SK-N-SH (cell line): ENCODE data around the gene CDSN. TPM values are rescaled to one million over a fixed set of nuclear protein-coding genes. Genes with fewer than 3 reads are reported as not detected.

Source experiments
- CTCF ChIA-PET: fragments of 300-600, 350-600 bp; formaldehyde crosslinking; extraction: SDS; loops from one replicate; lab custom pipeline; 2021; lab: Yijun Ruan, JAX
- POLR2A ChIA-PET: fragments of 350-600 bp; sonication (Branson Sonifier 250); formaldehyde crosslinking; extraction: SDS; loops from one replicate; lab custom pipeline; 2020; ENCODE audit warnings: antibody characterized with exemption, inconsistent platforms; lab: Yijun Ruan, JAX
- DNase-seq: peaks from one replicate; pipeline ENCODE4 v3.0.0; 2012
- H2AFZ ChIP-seq: fragments of 200-600 bp; sonication (generic); 2 replicates; pipeline ENCODE4 v1.8.1; 2016; ENCODE audit warnings: antibody characterized with exemption, mild to moderate bottlenecking, low read depth
- H3F3A ChIP-seq: fragments of 200-600 bp; sonication (generic); replicated peaks from 2 replicates; pipeline ENCODE3; 2016; ENCODE audit warnings: antibody characterized with exemption, mild to moderate bottlenecking; ENCODE audit not compliant: insufficient read depth
- H3K27ac ChIP-seq, 2 experiments: fragments of 200-500 bp in 1 of 2; fragments of 200-600 bp in 1 of 2; sonication (Bioruptor generic) in 1 of 2; sonication (generic), shearing (Covaris generic) in 1 of 2; 2 replicates each; pipeline versions ENCODE4 v1.5.1 to v1.6.1; 2014 to 2016; ENCODE audit warnings: low read depth in 2 of 2, inconsistent platforms in 1 of 2, low read length in 1 of 2, mild to moderate bottlenecking in 1 of 2, mixed read lengths in 1 of 2
- H3K27me3 ChIP-seq: fragments of 200-600 bp; sonication (generic), shearing (Covaris generic); 2 replicates; pipeline ENCODE4 v1.6.1; 2016; ENCODE audit warnings: mixed run types; ENCODE audit not compliant: insufficient read depth
- H3K36me3 ChIP-seq, 2 experiments: fragments of 200-500 bp in 1 of 2; fragments of 200-600 bp in 1 of 2; sonication (Bioruptor generic) in 1 of 2; sonication (generic) in 1 of 2; replicated peaks in 1 of 2; 2 replicates each; pipeline versions ENCODE3 to v1.5.1; 2014 to 2016; ENCODE audit warnings: low read length in 1 of 2, mild to moderate bottlenecking in 1 of 2; ENCODE audit not compliant: insufficient read depth in 2 of 2, control insufficient read depth in 1 of 2
- H3K4me1 ChIP-seq, 2 experiments: fragments of 200-500 bp in 1 of 2; fragments of 200-600 bp in 1 of 2; sonication (Bioruptor generic) in 1 of 2; sonication (generic), shearing (Covaris generic) in 1 of 2; 2 replicates each; pipeline versions ENCODE4 v1.5.1 to v1.6.1; 2014 to 2016; ENCODE audit warnings: low read depth in 1 of 2, low read length in 1 of 2, mixed run types in 1 of 2; ENCODE audit not compliant: insufficient read depth in 2 of 2, control insufficient read depth in 1 of 2
- H3K4me2 ChIP-seq: fragments of 200-600 bp; sonication (generic), shearing (Covaris generic); 2 replicates; pipeline ENCODE4 v1.6.1; 2017; ENCODE audit warnings: mixed run types
- H3K4me3 ChIP-seq, 2 experiments: fragments of 200-500 bp in 1 of 2; fragments of 200-600 bp in 1 of 2; sonication (Bioruptor generic) in 1 of 2; sonication (generic), shearing (Covaris generic) in 1 of 2; 2 replicates each; pipeline versions ENCODE4 v1.5.1 to v1.8.1; 2014 to 2016; ENCODE audit warnings: low read depth in 2 of 2, inconsistent platforms in 1 of 2, low read length in 1 of 2, mild to moderate bottlenecking in 1 of 2, mixed read lengths in 1 of 2, moderate library complexity in 1 of 2
- H3K79me2 ChIP-seq: fragments of 200-600 bp; sonication (generic); 2 replicates; pipeline ENCODE4 v1.8.1; 2017; ENCODE audit warnings: mild to moderate bottlenecking; ENCODE audit not compliant: insufficient read depth
- H3K9ac ChIP-seq: fragments of 200-600 bp; sonication (generic); 2 replicates; pipeline ENCODE4 v1.6.1; 2017; ENCODE audit warnings: mixed run types
- H3K9me2 ChIP-seq: fragments of 200-600 bp; sonication (generic); 2 replicates; pipeline ENCODE4 v1.6.1; 2017; ENCODE audit warnings: mixed run types
- H3K9me3 ChIP-seq: fragments of 200-600 bp; sonication (generic); 2 replicates; pipeline ENCODE4 v1.6.1; 2017; ENCODE audit warnings: mixed run types, mild to moderate bottlenecking, moderate library complexity
- H4K20me1 ChIP-seq: fragments of 200-600 bp; sonication (generic); 2 replicates; pipeline ENCODE4 v1.6.1; 2017; ENCODE audit warnings: mild to moderate bottlenecking, mixed run types; ENCODE audit not compliant: insufficient read depth
- CTCF ChIP-seq: fragments of 200-600 bp; sonication (generic); IDR thresholded peaks from 2 replicates; pipeline ENCODE4 v1.6.1; 2017; ENCODE audit warnings: antibody characterized with exemption, mild to moderate bottlenecking, moderate library complexity
- ELF1 ChIP-seq: IDR thresholded peaks from 2 replicates; pipeline ENCODE4 v1.4.0; 2012
- EP300 ChIP-seq, 2 experiments: IDR thresholded peaks; 2 replicates each; pipeline versions ENCODE4 v1.4.0 to v1.6.1; 2012; ENCODE audit warnings: borderline replicate concordance in 1 of 2, low read depth in 1 of 2, low read length in 1 of 2
- EZH2phosphoT487 ChIP-seq: fragments of 200-600 bp; sonication (generic); IDR thresholded peaks from 2 replicates; pipeline ENCODE4 v1.6.1; 2017; ENCODE audit warnings: low read depth, mixed run types, mild to moderate bottlenecking, antibody characterized with exemption, moderate library complexity, borderline replicate concordance
- GATA2 ChIP-seq: sonication (generic); formaldehyde crosslinking; IDR thresholded peaks from 2 replicates; pipeline ENCODE4 v1.5.0; 2020; ENCODE audit warnings: mild to moderate bottlenecking, missing genetic modification reagents
- MXI1 ChIP-seq: IDR thresholded peaks from 2 replicates; pipeline ENCODE4 v1.6.1; 2012; ENCODE audit warnings: mild to moderate bottlenecking, low read depth, low read length, improper control_type of control experiment
- NFIC ChIP-seq: IDR thresholded peaks from 2 replicates; pipeline ENCODE4 v1.4.0; 2012; ENCODE audit warnings: borderline replicate concordance
- NRF1 ChIP-seq: IDR thresholded peaks from 2 replicates; pipeline ENCODE4 v1.6.1; 2012; ENCODE audit warnings: low read depth, mild to moderate bottlenecking, low read length
- POLR2AphosphoS5 ChIP-seq: IDR thresholded peaks from 2 replicates; pipeline ENCODE4 v1.6.1; 2012; ENCODE audit warnings: low read depth, low read length
- REST ChIP-seq: IDR thresholded peaks from 2 replicates; pipeline ENCODE4 v1.6.1; 2012; ENCODE audit warnings: mild to moderate bottlenecking, low read depth, low read length, moderate library complexity
- RXRA ChIP-seq: IDR thresholded peaks from 2 replicates; pipeline ENCODE4 v1.4.0; 2012; ENCODE audit warnings: low read depth, mild to moderate bottlenecking, borderline replicate concordance
- SMC3 ChIP-seq: IDR thresholded peaks from 2 replicates; pipeline ENCODE4 v1.6.1; 2012; ENCODE audit warnings: low read depth, low read length, improper control_type of control experiment
- TEAD4 ChIP-seq: IDR thresholded peaks from 2 replicates; pipeline ENCODE4 v1.4.0; 2012; ENCODE audit warnings: mild to moderate bottlenecking, borderline replicate concordance; ENCODE audit not compliant: insufficient read depth
- YY1 ChIP-seq: IDR thresholded peaks from 2 replicates; pipeline ENCODE4 v1.4.0; 2012; ENCODE audit warnings: low read depth, mild to moderate bottlenecking
- WGBS: methylation state at CpG from one replicate; pipeline ENCODE4 v1.1.6; 2017; ENCODE audit warnings: low lambda C conversion rate; 5-methylcytosine and 5-hydroxymethylcytosine counted together
- polyA plus RNA-seq, 3 experiments: library from polyadenylated mRNA; depleted of rRNA; stranded (reverse); fragments of >200 nt; gene quantifications; 2 replicates each; pipeline ENCODE4 v1.2.3, GENCODE V29; 2012
- TF ChIP-seq, protein P1 (sequence below): fragments of 150-350 bp; IDR thresholded peaks from 2 replicates; pipeline ENCODE4 v1.6.1; 2016; ENCODE audit warnings: mild to moderate bottlenecking, low read depth, low read length
- TF ChIP-seq, protein P2 (sequence below): IDR thresholded peaks from 2 replicates; pipeline ENCODE4 v1.4.0; 2012; ENCODE audit warnings: low read depth, borderline replicate concordance
- TF ChIP-seq, protein P3 (sequence below): fragments of 150-350 bp; IDR thresholded peaks from 2 replicates; pipeline ENCODE4 v1.6.1; 2017; ENCODE audit warnings: antibody characterized with exemption, low read length, low read depth, borderline replicate concordance

CDSN gene
- polyA plus RNA-seq, 1 of the 3 experiments (the other 2 are of a cell fraction), result 0.02 TPM

DNA sequence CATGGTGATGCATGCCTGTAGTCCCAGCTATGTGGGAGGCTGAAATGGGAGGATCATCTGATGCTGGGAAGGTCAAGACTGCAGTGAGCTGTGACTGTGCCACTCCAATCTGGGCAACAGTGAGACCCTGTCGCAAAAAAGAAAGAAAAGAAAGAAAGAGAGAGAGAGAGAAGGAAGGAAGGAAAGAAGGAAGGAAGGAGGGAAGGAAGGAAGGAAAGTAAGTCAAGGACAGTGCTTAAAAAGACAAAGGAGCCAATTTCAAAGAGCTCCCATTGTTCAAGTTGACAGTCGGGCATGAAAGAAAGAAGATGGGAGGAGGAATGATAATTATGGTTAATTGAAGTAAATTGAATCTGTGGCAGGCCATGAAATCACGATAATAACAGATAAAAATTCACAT lies 24.0 kb downstream of the CDSN start:
- no peaks in the 10 kb centered on the region for H3K9me3 ChIP-seq
- no peak for DNase-seq
- no peak overlapping the region for H2AFZ ChIP-seq
- TF ChIP-seq EP300 (IDR thresholded peaks at IDR 0.05; ENCODE audit: borderline replicate concordance in 1 of 2, low read depth in 1 of 2, low read length in 1 of 2) (no peak), CTCF (no peak), TEAD4 (no peak), ELF1 (no peak), SMC3 (no peak), REST (no peak), POLR2AphosphoS5 (no peak), YY1 (no peak), NFIC (no peak), MXI1 (no peak), GATA2 (CRISPR knock-in tag) (no peak), EZH2phosphoT487 (no peak), NRF1 (no peak), RXRA (no peak)
- TF ChIP-seq, protein P1, sequence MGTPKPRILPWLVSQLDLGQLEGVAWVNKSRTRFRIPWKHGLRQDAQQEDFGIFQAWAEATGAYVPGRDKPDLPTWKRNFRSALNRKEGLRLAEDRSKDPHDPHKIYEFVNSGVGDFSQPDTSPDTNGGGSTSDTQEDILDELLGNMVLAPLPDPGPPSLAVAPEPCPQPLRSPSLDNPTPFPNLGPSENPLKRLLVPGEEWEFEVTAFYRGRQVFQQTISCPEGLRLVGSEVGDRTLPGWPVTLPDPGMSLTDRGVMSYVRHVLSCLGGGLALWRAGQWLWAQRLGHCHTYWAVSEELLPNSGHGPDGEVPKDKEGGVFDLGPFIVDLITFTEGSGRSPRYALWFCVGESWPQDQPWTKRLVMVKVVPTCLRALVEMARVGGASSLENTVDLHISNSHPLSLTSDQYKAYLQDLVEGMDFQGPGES, result no peak
- TF ChIP-seq, protein P2, sequence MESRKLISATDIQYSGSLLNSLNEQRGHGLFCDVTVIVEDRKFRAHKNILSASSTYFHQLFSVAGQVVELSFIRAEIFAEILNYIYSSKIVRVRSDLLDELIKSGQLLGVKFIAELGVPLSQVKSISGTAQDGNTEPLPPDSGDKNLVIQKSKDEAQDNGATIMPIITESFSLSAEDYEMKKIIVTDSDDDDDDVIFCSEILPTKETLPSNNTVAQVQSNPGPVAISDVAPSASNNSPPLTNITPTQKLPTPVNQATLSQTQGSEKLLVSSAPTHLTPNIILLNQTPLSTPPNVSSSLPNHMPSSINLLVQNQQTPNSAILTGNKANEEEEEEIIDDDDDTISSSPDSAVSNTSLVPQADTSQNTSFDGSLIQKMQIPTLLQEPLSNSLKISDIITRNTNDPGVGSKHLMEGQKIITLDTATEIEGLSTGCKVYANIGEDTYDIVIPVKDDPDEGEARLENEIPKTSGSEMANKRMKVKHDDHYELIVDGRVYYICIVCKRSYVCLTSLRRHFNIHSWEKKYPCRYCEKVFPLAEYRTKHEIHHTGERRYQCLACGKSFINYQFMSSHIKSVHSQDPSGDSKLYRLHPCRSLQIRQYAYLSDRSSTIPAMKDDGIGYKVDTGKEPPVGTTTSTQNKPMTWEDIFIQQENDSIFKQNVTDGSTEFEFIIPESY, result no peak
- TF ChIP-seq, protein P3, sequence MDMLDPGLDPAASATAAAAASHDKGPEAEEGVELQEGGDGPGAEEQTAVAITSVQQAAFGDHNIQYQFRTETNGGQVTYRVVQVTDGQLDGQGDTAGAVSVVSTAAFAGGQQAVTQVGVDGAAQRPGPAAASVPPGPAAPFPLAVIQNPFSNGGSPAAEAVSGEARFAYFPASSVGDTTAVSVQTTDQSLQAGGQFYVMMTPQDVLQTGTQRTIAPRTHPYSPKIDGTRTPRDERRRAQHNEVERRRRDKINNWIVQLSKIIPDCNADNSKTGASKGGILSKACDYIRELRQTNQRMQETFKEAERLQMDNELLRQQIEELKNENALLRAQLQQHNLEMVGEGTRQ, result no peak
- no peaks in the 10 kb centered on the region for H4K20me1 ChIP-seq
- no peaks in the 10 kb centered on the region for H3K9me2 ChIP-seq
- no peak overlapping the region for H3K4me2 ChIP-seq
- peaks cover 8 to 13% of the 10 kb centered on the region in 2 experiments; a peak in 2 of 4 replicates for H3K4me1 ChIP-seq
- H3K4me3 ChIP-seq, result no peak overlapping the region
- H3K79me2 ChIP-seq, result no peaks in the 10 kb centered on the region; the same call in 1 of the 2 replicates
- H3K27ac ChIP-seq, result no peak overlapping the region
- 61% methylated on average over 3 of the region's 3 CpGs for WGBS
- CTCF ChIA-PET, result interaction anchor here (1.2 to 1.7 kb wide), 3 partner anchors 9 to 269 kb away, joined by 3 to 12 read pairs (median 3); no protein-coding TSS in a partner anchor
- H3F3A ChIP-seq, result peaks cover 16% of the 10 kb centered on the region
- H3K9ac ChIP-seq, result no peak overlapping the region
- POLR2A ChIA-PET, result no interaction called here
- no peaks in the 10 kb centered on the region for H3K36me3 ChIP-seq
- H3K27me3 ChIP-seq, result no peaks in the 10 kb centered on the region
